ENCODE data around the gene MT1A. TPM values are rescaled to one million over a fixed set of nuclear protein-coding genes. Genes with fewer than 3 reads are reported as not detected.

The MT1A gene
- total and polyA plus RNA-seq, 2 experiments from 2014 or later = 1.9 TPM; not detected in 1

DNA sequence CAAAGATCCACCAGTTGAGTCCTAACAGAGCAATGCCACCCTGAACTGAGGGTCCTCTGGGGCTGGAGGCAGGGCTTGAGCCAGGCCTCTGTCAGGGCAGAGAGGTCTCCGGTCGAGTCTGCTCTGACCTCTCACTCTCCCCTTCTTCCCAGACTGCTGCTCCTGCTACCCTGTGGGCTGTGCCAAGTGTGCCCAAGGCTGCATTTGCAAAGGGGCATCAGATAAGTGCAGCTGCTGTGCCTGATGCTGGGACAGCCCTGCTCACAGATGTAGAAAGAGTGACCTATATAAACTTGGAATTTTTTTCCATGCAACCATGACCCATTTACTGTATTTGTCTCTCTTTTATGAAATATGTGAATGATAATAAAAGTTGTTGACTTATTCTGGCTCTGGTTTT, 10.8 kb downstream of the MT1A start:
- no peak overlapping the region for H3K27ac ChIP-seq
- DNase-seq (ENCODE audit: low spot score) = no peak
- H3K4me2 ChIP-seq = no peak overlapping the region
- no peaks in the 10 kb centered on the region for H3K9me3 ChIP-seq (ENCODE audit: low read depth)
- H3K4me3 ChIP-seq = no peak overlapping the region
- H3K36me3 ChIP-seq (replicated peaks; ENCODE audit: insufficient read depth, low read depth) = no peaks in the 10 kb centered on the region
- no peaks in the 10 kb centered on the region for H3K9me2 ChIP-seq (replicated peaks; ENCODE audit: insufficient read depth)
- H2AFZ ChIP-seq = no peak overlapping the region
- 79% methylated on average over 2 of the region's 2 CpGs for WGBS (ENCODE audit: low lambda C conversion rate, missing lambda C conversion rate)
- TF ChIP-seq, protein P1, sequence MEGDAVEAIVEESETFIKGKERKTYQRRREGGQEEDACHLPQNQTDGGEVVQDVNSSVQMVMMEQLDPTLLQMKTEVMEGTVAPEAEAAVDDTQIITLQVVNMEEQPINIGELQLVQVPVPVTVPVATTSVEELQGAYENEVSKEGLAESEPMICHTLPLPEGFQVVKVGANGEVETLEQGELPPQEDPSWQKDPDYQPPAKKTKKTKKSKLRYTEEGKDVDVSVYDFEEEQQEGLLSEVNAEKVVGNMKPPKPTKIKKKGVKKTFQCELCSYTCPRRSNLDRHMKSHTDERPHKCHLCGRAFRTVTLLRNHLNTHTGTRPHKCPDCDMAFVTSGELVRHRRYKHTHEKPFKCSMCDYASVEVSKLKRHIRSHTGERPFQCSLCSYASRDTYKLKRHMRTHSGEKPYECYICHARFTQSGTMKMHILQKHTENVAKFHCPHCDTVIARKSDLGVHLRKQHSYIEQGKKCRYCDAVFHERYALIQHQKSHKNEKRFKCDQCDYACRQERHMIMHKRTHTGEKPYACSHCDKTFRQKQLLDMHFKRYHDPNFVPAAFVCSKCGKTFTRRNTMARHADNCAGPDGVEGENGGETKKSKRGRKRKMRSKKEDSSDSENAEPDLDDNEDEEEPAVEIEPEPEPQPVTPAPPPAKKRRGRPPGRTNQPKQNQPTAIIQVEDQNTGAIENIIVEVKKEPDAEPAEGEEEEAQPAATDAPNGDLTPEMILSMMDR (IDR thresholded peaks at IDR 0.05; ENCODE audit: poor library complexity) = no peak
- TF ChIP-seq EZH2 (IDR thresholded peaks at IDR 0.05; ENCODE audit: borderline replicate concordance) (no peak), EZH2phosphoT487 (IDR thresholded peaks at IDR 0.05; ENCODE audit: low read depth, severe bottlenecking, unreplicated experiment) (no peak)
- no peaks in the 10 kb centered on the region for H4K20me1 ChIP-seq (ENCODE audit: insufficient read depth, poor library complexity, severe bottlenecking)
- peaks cover 71% of the 10 kb centered on the region for H3K27me3 ChIP-seq
- H3K4me1 ChIP-seq (ENCODE audit: insufficient read depth) = no peaks in the 10 kb centered on the region
- no peaks in the 10 kb centered on the region for H3K79me2 ChIP-seq

DNA sequence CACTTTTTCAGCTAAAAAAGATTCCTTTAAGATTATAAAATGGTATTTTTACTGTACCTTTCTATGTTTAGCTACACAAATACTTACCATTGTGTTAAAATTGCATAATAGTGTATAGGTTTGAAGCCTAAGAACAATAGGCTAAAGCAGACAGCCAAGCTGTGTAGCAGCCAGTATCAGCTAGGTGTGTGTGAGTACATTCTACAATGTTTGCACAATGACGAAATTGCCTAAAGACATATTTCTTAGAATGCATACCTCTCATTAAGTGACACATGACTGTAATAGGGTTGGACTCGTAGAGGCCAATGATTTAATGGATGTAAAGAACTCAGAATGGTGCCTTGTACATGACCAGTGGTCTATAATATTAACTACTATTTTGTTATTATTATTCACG, 11.4 kb downstream of the MT1A start:
- no peak overlapping the region for H3K4me2 ChIP-seq
- peaks cover 67% of the 10 kb centered on the region for H3K27me3 ChIP-seq
- H3K4me3 ChIP-seq = no peak overlapping the region
- TF ChIP-seq, protein P1 (IDR thresholded peaks at IDR 0.05; ENCODE audit: poor library complexity) = no peak
- no peak for TF ChIP-seq EZH2 (IDR thresholded peaks at IDR 0.05; ENCODE audit: borderline replicate concordance)
- no peak for TF ChIP-seq EZH2phosphoT487 (IDR thresholded peaks at IDR 0.05; ENCODE audit: low read depth, severe bottlenecking, unreplicated experiment)
- no peaks in the 10 kb centered on the region for H3K79me2 ChIP-seq
- H3K27ac ChIP-seq = no peak overlapping the region
- H2AFZ ChIP-seq = no peak overlapping the region
- no peaks in the 10 kb centered on the region for H4K20me1 ChIP-seq (ENCODE audit: insufficient read depth, poor library complexity, severe bottlenecking)
- WGBS (ENCODE audit: low lambda C conversion rate, missing lambda C conversion rate) = 63% methylated on average over 3 of the region's 3 CpGs
- no peaks in the 10 kb centered on the region for H3K4me1 ChIP-seq (ENCODE audit: insufficient read depth)
- H3K9me3 ChIP-seq (ENCODE audit: low read depth) = no peaks in the 10 kb centered on the region
- no peaks in the 10 kb centered on the region for H3K9me2 ChIP-seq (replicated peaks; ENCODE audit: insufficient read depth)
- H3K36me3 ChIP-seq (replicated peaks; ENCODE audit: insufficient read depth, low read depth) = no peaks in the 10 kb centered on the region
- no peak for DNase-seq (ENCODE audit: low spot score)

DNA sequence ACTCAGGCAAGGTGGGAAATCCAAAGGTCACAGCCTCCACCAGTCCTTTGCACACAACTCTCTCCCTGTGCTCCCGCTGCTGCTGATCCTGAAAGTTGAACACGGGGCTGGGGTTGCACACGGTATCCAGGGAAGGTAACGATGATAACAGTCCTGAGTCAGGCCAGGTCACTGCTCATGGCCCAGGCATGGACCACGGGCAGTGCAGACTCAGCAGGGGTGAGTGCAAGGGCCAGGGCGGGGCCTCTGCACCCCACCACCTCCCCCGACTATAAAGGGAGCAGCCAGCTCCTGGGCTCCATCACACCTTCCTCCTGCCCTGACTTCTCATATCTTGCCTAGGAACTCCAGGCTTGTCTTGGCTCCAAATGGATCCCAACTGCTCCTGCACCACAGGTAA, 13.1 kb downstream of the MT1A start, which contains the start of gene MT1B:
Gene MT1B (plus strand): TSS at position 301 of the 400 bp plus-strand sequence. CDS start 68 bp downstream, at position 369.
- 75% methylated on average over 7 of the region's 7 CpGs for WGBS (ENCODE audit: low lambda C conversion rate, missing lambda C conversion rate)
- Histone ChIP-seq H2AFZ (no peak within 1 kb of the TSS), H3K9me2 (replicated peaks; ENCODE audit: insufficient read depth) (no peaks in the 10 kb centered on the region), H3K4me3 (no peak within 1 kb of the TSS), H3K4me1 (ENCODE audit: insufficient read depth) (no peaks in the 10 kb centered on the region), H3K27me3 (peaks cover 50% of the 10 kb centered on the region), H3K4me2 (no peak within 1 kb of the TSS), H3K27ac (no peak within 1 kb of the TSS), H3K36me3 (replicated peaks; ENCODE audit: insufficient read depth, low read depth) (no peaks in the 10 kb centered on the region), H4K20me1 (ENCODE audit: insufficient read depth, poor library complexity, severe bottlenecking) (no peaks in the 10 kb centered on the region), H3K9me3 (ENCODE audit: low read depth) (no peaks in the 10 kb centered on the region), H3K79me2 (no peaks in the 10 kb centered on the region)
- no peak for DNase-seq (ENCODE audit: low spot score)
- TF ChIP-seq EZH2phosphoT487 (IDR thresholded peaks at IDR 0.05; ENCODE audit: low read depth, severe bottlenecking, unreplicated experiment) (no peak), EZH2 (IDR thresholded peaks at IDR 0.05; ENCODE audit: borderline replicate concordance) (no peak)
- TF ChIP-seq, protein P1 (IDR thresholded peaks at IDR 0.05; ENCODE audit: poor library complexity) = no peak

DNA sequence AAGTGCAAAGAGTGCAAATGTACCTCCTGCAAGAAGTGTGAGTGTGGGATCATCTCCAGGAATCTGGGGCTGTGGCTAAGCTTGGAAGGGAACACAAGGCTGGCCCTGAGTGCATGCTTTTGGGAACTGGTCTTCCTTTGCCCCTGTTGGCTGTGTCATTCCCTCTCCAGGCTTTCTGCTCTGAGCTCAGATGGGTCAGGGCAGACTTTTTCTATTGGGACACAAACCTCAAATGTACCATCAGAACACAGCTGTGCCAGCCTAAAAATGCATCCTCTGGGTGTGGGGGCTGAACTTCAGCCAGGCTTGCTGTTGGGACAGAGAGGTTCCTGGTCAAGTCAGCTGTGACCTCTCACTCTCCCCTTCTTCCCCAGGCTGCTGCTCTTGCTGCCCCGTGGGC, 14.1 kb downstream of the MT1A start:
- no peaks in the 10 kb centered on the region for H3K4me1 ChIP-seq (ENCODE audit: insufficient read depth)
- no peak overlapping the region for H3K4me2 ChIP-seq
- no peak for DNase-seq (ENCODE audit: low spot score)

More for the DNA sequence above, 14.1 kb downstream of the MT1A start:
- no peaks in the 10 kb centered on the region for H3K36me3 ChIP-seq (replicated peaks; ENCODE audit: insufficient read depth, low read depth)
- WGBS (ENCODE audit: low lambda C conversion rate, missing lambda C conversion rate) = 55% methylated on average over 1 of the region's 1 CpG
- peaks cover 39% of the 10 kb centered on the region for H3K27me3 ChIP-seq
- H3K9me2 ChIP-seq (replicated peaks; ENCODE audit: insufficient read depth) = no peaks in the 10 kb centered on the region
- H4K20me1 ChIP-seq (ENCODE audit: insufficient read depth, poor library complexity, severe bottlenecking) = no peaks in the 10 kb centered on the region
- no peak overlapping the region for H3K27ac ChIP-seq
- no peaks in the 10 kb centered on the region for H3K9me3 ChIP-seq (ENCODE audit: low read depth)
- TF ChIP-seq, protein P1 (IDR thresholded peaks at IDR 0.05; ENCODE audit: poor library complexity) = no peak
- TF ChIP-seq EZH2 (IDR thresholded peaks at IDR 0.05; ENCODE audit: borderline replicate concordance) (no peak), EZH2phosphoT487 (IDR thresholded peaks at IDR 0.05; ENCODE audit: low read depth, severe bottlenecking, unreplicated experiment) (no peak)
- no peak overlapping the region for H2AFZ ChIP-seq
- H3K4me3 ChIP-seq = no peak overlapping the region
- no peaks in the 10 kb centered on the region for H3K79me2 ChIP-seq
